K562 (cell line): Measurements from ENCODE around the gene AP1G2. TPM values are rescaled to one million over a fixed set of nuclear protein-coding genes. Genes with fewer than 3 reads are reported as not detected.

ENCODE experiments used
- ATAC-seq: fragments of 200-7000 bp; cut with Tn5 transposase; 3 replicates; pipeline ENCODE4 v1.9.1; 2020; ENCODE audit warnings: moderate library complexity
- BruUV-seq: library from RNA; stranded (reverse); fragments of 400-500 nt; replicated peaks from 2 replicates; lab custom pipeline; 2021; lab: Mats Ljungman, UMichigan
- CTCF ChIA-PET: fragments of 300-600 bp; formaldehyde crosslinking; extraction: SDS; loops from one replicate; lab custom pipeline; 2021; ENCODE audit warnings: low intra/inter-chr PET ratio; lab: Yijun Ruan, JAX
- POLR2A ChIA-PET: fragments of 300-600, 350-650 bp; sonication (Branson Sonifier 250); formaldehyde crosslinking; extraction: SDS; loops from one replicate; lab custom pipeline; 2021; ENCODE audit warnings: antibody characterized with exemption, inconsistent platforms; lab: Yijun Ruan, JAX
- DNase-seq, 4 experiments: peaks; one replicate each; pipeline versions ENCODE4 v3.0.0 to v3.0.0-alpha.2; 2011 to 2018; ENCODE audit warnings: low spot score in 3 of 4, mixed read lengths in 3 of 4; ENCODE audit errors: extremely low read depth in 1 of 4
- FAIRE-seq: peaks from 2 replicates; lab custom pipeline; 2011; peaks lifted over from hg19 to GRCh38; lab: Jason Lieb, UNC
- H2AFZ ChIP-seq: 2 replicates; pipeline ENCODE4 v1.6.0; 2011; ENCODE audit warnings: low read depth, low read length, control low read depth, inconsistent platforms
- H3K27ac ChIP-seq: fragments of 200-600 bp; 3 replicates; pipeline ENCODE4 v1.8.0; 2011; ENCODE audit warnings: low read depth, mild to moderate bottlenecking, control low read depth, inconsistent platforms, low read length, moderate library complexity, mixed read lengths; ENCODE audit errors: extremely low read depth
- H3K27me3 ChIP-seq, 2 experiments: fragments of 300-600 bp in 1 of 2; 2 replicates in 1 of 2; 3 replicates in 1 of 2; pipeline versions ENCODE4 v1.6.0 to v1.8.0; 2011; ENCODE audit warnings: inconsistent platforms in 2 of 2, low read length in 2 of 2, mild to moderate bottlenecking in 1 of 2, mixed read lengths in 1 of 2, moderate library complexity in 1 of 2; ENCODE audit not compliant: control insufficient read depth in 2 of 2, insufficient read depth in 2 of 2
- H3K36me3 ChIP-seq: fragments of 300-600 bp; 3 replicates; pipeline ENCODE4 v1.8.0; 2011; ENCODE audit warnings: mild to moderate bottlenecking, low read length, inconsistent platforms; ENCODE audit not compliant: control insufficient read depth, insufficient read depth
- H3K4me1 ChIP-seq, 2 experiments: fragments of 200-600 bp in 1 of 2; replicated peaks in 1 of 2; 2 replicates in 1 of 2; 3 replicates in 1 of 2; pipeline versions ENCODE4 v1.5.1 to v1.8.0; 2011; ENCODE audit warnings: inconsistent platforms in 2 of 2, low read length in 2 of 2, mild to moderate bottlenecking in 1 of 2, mixed read lengths in 1 of 2, moderate library complexity in 1 of 2; ENCODE audit not compliant: control insufficient read depth in 2 of 2, insufficient read depth in 2 of 2
- H3K4me2 ChIP-seq: 2 replicates; pipeline ENCODE4 v1.6.1; 2011; ENCODE audit warnings: low read length, control low read depth, inconsistent platforms, mixed read lengths; ENCODE audit not compliant: insufficient read depth
- H3K4me3 ChIP-seq: fragments of 200-600 bp; sonication (generic), shearing (Covaris generic); 2 replicates; pipeline ENCODE4 v1.5.1; 2016; ENCODE audit warnings: control low read depth, inconsistent platforms
- H3K79me2 ChIP-seq: fragments of 200-600 bp; 3 replicates; pipeline ENCODE4 v1.8.0; 2011; ENCODE audit warnings: low read length, inconsistent platforms; ENCODE audit not compliant: control insufficient read depth, insufficient read depth
- H3K9ac ChIP-seq, 2 experiments: 2 replicates each; pipeline versions ENCODE4 v1.6.0 to v1.6.1; 2011; ENCODE audit warnings: low read depth in 2 of 2, low read length in 2 of 2, control low read depth in 1 of 2, inconsistent platforms in 1 of 2, mild to moderate bottlenecking in 1 of 2, mixed read lengths in 1 of 2; ENCODE audit not compliant: insufficient read depth in 1 of 2
- H3K9me1 ChIP-seq: one replicate; pipeline ENCODE4 v1.6.0; 2011; ENCODE audit warnings: inconsistent platforms, mild to moderate bottlenecking, low read length, moderate library complexity; ENCODE audit not compliant: control insufficient read depth, insufficient read depth
- H3K9me3 ChIP-seq: replicated peaks from 2 replicates; pipeline ENCODE4 v1.5.1; 2011; ENCODE audit warnings: low read depth, low read length, inconsistent platforms; ENCODE audit not compliant: control insufficient read depth, insufficient read depth
- H4K20me1 ChIP-seq: replicated peaks from 2 replicates; pipeline ENCODE4 v1.6.1; 2011; ENCODE audit warnings: low read length, inconsistent platforms, mixed read lengths; ENCODE audit not compliant: control insufficient read depth, insufficient read depth
- ARID2 ChIP-seq: fragments of 450-650 bp; IDR thresholded peaks from 2 replicates; pipeline ENCODE4 v1.6.1; 2017; ENCODE audit warnings: antibody characterized with exemption, mild to moderate bottlenecking
- ELF2 ChIP-seq: fragments of 250-450 bp; sonication (Bioruptor Pico); IDR thresholded peaks from 2 replicates; pipeline ENCODE4 v1.5.0; 2021; ENCODE audit warnings: mild to moderate bottlenecking
- FOXA1 ChIP-seq: fragments of 450-650 bp; IDR thresholded peaks from 2 replicates; pipeline ENCODE4 v1.6.1; 2016; ENCODE audit warnings: mild to moderate bottlenecking, borderline replicate concordance
- HNRNPLL ChIP-seq: fragments of 200-400 bp; formaldehyde crosslinking; IDR thresholded peaks from 2 replicates; pipeline ENCODE4 v1.6.1; 2017; ENCODE audit warnings: low read length, low read depth, mild to moderate bottlenecking; ENCODE audit not compliant: poor library complexity, severe bottlenecking
- PCBP2 ChIP-seq: fragments of 200-400 bp; formaldehyde crosslinking; IDR thresholded peaks from 2 replicates; pipeline ENCODE4 v1.6.1; 2018; ENCODE audit warnings: low read length, low read depth, mild to moderate bottlenecking, moderate library complexity; ENCODE audit not compliant: poor library complexity, severe bottlenecking
- POU5F1 ChIP-seq: fragments of 150-350 bp; IDR thresholded peaks from 2 replicates; pipeline ENCODE4 v1.6.1; 2014; ENCODE audit warnings: borderline replicate concordance, low read length, low read depth, mild to moderate bottlenecking; ENCODE audit not compliant: partially characterized antibody
- SIN3B ChIP-seq: fragments of 450-650 bp; IDR thresholded peaks from 2 replicates; pipeline ENCODE4 v1.6.1; 2017; ENCODE audit warnings: low read depth, mild to moderate bottlenecking, moderate library complexity
- TRIM24 ChIP-seq, 2 experiments: fragments of 450-650 bp; IDR thresholded peaks; 2 replicates each; pipeline ENCODE4 v1.6.1; 2016
- U2AF1 ChIP-seq: fragments of 200-400 bp; formaldehyde crosslinking; optimal IDR thresholded peaks from 2 replicates; pipeline ENCODE3; 2017; ENCODE audit warnings: mild to moderate bottlenecking, low read depth, low read length, moderate library complexity
- ZNF140 ChIP-seq: fragments of 250-450 bp; sonication (Bioruptor Pico); IDR thresholded peaks from 2 replicates; pipeline ENCODE4 v1.8.0; 2021; ENCODE audit warnings: moderate library complexity, mild to moderate bottlenecking, inconsistent platforms
- ZNF165 ChIP-seq: fragments of 250-450 bp; sonication (Bioruptor Pico); IDR thresholded peaks from 2 replicates; pipeline ENCODE4 v1.4.0; 2020; ENCODE audit warnings: borderline replicate concordance
- ZNF175 ChIP-seq: fragments of 200-800 bp; sonication (Bioruptor generic); IDR thresholded peaks from 2 replicates; pipeline ENCODE4 v1.6.1; 2016; ENCODE audit warnings: low read depth, mild to moderate bottlenecking, missing genetic modification characterization, missing compliant biosample characterization
- ZNF184 ChIP-seq: sonication (generic); formaldehyde crosslinking; IDR thresholded peaks from 2 replicates; pipeline ENCODE4 v1.5.0; 2020; ENCODE audit warnings: missing genetic modification reagents
- ZNF436 ChIP-seq: fragments of 250-450, 450-650 bp; sonication (Bioruptor Pico); formaldehyde crosslinking; IDR thresholded peaks from 2 replicates; pipeline ENCODE4 v1.7.0; 2020; ENCODE audit warnings: mild to moderate bottlenecking
- whole genome bisulfite sequencing: fragments of 100-300 bp; shearing (Covaris generic); methylation state at CpG from one replicate; pipeline ENCODE4 v1.1.6; 2016; ENCODE audit warnings: low coverage, mixed read lengths; ENCODE audit not compliant: insufficient coverage; ENCODE audit errors: missing lambda C conversion rate; 5-methylcytosine and 5-hydroxymethylcytosine counted together
- in situ Hi-C: fragments of 300-500 bp; cut with MboI; formaldehyde crosslinking; loops from 4 replicates; pipeline ENCODE4 v1.15.0; 2018; ENCODE audit warnings: inconsistent platforms, mixed read lengths
- intact Hi-C: fragments of 100-400 bp; cut with micrococcal nuclease; formaldehyde crosslinking; loops from 2 replicates; pipeline ENCODE4 v1.14.2; 2022
- polyA plus RNA-seq, 8 experiments: library from polyadenylated mRNA; depleted of rRNA in 4 of 8; stranded (reverse) in 5 of 8; unstranded in 3 of 8; fragments of >200 nt; fragmentation: Nextera tagmentation in 2 of 8; fragmentation: Illumina TruSeq in 1 of 8; extraction: Ambion mirVana in 2 of 8; extraction: Trizol in 1 of 8; gene quantifications; 2 replicates each; pipeline versions ENCODE4 v1.2.1 to v1.2.3, GENCODE V29; 2011 to 2014; ENCODE audit warnings: inconsistent platforms in 1 of 8, missing spikeins in 1 of 8
- total RNA-seq, 7 experiments: library from RNA; depleted of rRNA in 6 of 7; stranded (reverse); fragments of >200 nt in 6 of 7; fragmentation: Illumina TruSeq in 2 of 7; extraction: Trizol in 2 of 7; gene quantifications; 2 replicates each; pipeline versions ENCODE4 v1.2.1 to v1.2.3, GENCODE V29; 2011 to 2021; ENCODE audit warnings: low replicate concordance in 1 of 7
- TF ChIP-seq, protein P1 (sequence below), 2 experiments: fragments of 450-650 bp; IDR thresholded peaks; 2 replicates each; pipeline ENCODE4 v1.6.1; 2018; ENCODE audit warnings: mild to moderate bottlenecking in 2 of 2, low read depth in 1 of 2; ENCODE audit not compliant: partially characterized antibody in 2 of 2
- TF ChIP-seq, protein P2 (sequence below): fragments of 200-800 bp; sonication (Bioruptor generic); IDR thresholded peaks from 2 replicates; pipeline ENCODE4 v1.6.1; 2017; ENCODE audit warnings: missing genetic modification characterization, missing compliant biosample characterization

The AP1G2 gene
- total and polyA plus RNA-seq, 9 of the 15 experiments (the other 6 are each of a cell fraction or from before 2014, with no cell fraction given) = 19.1 to 83.5 (median 33.3) TPM

DNA sequence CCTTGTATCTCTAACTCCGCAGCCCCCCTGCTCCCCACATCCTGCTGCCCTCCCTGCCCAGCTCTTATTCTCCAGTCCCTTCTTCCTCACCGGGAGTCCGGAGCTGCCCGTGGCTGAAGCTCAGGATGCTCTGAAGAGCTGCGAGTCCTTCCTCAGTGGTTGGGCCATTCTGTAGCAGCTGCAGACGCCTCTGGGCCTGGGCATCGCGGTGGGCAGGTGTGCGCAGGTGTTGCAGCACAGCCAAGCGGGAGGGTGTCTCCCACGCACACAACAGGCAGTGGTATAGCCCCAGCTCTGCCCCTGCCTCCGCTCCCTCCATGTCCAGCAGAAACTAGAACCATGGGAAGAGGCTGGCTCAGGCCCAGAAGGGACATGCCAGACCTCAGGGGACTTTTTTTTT, 36.2 kb downstream of the AP1G2 start (continued):
- TF ChIP-seq ARID2 = no peak
- TF ChIP-seq TRIM24 (IDR thresholded peaks at IDR 0.05) = no peak

GRCh38 chr14:23530375-23531055, 37.1 kb downstream of the AP1G2 start:
- H3K27me3 ChIP-seq = peaks cover 0 to 36% of the 10 kb centered on the region in 2 experiments; a peak in 3 of 5 replicates
- H3K9me1 ChIP-seq = no peaks in the 10 kb centered on the region
- H3K9me3 ChIP-seq = no peaks in the 10 kb centered on the region
- BruUV-seq = no TSS peak
- FAIRE-seq = no peak
- H3K27ac ChIP-seq = no peak overlapping the region
- no peak for DNase-seq
- CTCF ChIA-PET = no interaction called here
- TF ChIP-seq FOXA1 (no peak), ZNF184 (CRISPR knock-in tag) (no peak), U2AF1 (no peak), POU5F1 (no peak), HNRNPLL (no peak), ZNF140 (CRISPR knock-in tag) (no peak), ELF2 (CRISPR knock-in tag) (no peak), ZNF436 (CRISPR knock-in tag) (no peak), ZNF165 (CRISPR knock-in tag) (no peak), SIN3B (no peak), PCBP2 (no peak), ZNF175 (no peak)
- TF ChIP-seq, protein P1, sequence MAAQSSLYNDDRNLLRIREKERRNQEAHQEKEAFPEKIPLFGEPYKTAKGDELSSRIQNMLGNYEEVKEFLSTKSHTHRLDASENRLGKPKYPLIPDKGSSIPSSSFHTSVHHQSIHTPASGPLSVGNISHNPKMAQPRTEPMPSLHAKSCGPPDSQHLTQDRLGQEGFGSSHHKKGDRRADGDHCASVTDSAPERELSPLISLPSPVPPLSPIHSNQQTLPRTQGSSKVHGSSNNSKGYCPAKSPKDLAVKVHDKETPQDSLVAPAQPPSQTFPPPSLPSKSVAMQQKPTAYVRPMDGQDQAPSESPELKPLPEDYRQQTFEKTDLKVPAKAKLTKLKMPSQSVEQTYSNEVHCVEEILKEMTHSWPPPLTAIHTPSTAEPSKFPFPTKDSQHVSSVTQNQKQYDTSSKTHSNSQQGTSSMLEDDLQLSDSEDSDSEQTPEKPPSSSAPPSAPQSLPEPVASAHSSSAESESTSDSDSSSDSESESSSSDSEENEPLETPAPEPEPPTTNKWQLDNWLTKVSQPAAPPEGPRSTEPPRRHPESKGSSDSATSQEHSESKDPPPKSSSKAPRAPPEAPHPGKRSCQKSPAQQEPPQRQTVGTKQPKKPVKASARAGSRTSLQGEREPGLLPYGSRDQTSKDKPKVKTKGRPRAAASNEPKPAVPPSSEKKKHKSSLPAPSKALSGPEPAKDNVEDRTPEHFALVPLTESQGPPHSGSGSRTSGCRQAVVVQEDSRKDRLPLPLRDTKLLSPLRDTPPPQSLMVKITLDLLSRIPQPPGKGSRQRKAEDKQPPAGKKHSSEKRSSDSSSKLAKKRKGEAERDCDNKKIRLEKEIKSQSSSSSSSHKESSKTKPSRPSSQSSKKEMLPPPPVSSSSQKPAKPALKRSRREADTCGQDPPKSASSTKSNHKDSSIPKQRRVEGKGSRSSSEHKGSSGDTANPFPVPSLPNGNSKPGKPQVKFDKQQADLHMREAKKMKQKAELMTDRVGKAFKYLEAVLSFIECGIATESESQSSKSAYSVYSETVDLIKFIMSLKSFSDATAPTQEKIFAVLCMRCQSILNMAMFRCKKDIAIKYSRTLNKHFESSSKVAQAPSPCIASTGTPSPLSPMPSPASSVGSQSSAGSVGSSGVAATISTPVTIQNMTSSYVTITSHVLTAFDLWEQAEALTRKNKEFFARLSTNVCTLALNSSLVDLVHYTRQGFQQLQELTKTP (IDR thresholded peaks at IDR 0.05; ENCODE audit: low read depth in 1 of 2, partially characterized antibody in 2 of 2) = no peak
- TF ChIP-seq, protein P2, sequence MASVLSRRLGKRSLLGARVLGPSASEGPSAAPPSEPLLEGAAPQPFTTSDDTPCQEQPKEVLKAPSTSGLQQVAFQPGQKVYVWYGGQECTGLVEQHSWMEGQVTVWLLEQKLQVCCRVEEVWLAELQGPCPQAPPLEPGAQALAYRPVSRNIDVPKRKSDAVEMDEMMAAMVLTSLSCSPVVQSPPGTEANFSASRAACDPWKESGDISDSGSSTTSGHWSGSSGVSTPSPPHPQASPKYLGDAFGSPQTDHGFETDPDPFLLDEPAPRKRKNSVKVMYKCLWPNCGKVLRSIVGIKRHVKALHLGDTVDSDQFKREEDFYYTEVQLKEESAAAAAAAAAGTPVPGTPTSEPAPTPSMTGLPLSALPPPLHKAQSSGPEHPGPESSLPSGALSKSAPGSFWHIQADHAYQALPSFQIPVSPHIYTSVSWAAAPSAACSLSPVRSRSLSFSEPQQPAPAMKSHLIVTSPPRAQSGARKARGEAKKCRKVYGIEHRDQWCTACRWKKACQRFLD (CRISPR knock-in tag) = no peak
- no peak overlapping the region for H3K9ac ChIP-seq
- ATAC-seq = no peak
- in situ Hi-C loops (no loop called here), intact Hi-C loops (no loop called here)
- H3K4me1 ChIP-seq = peaks cover 0 to 5% of the 10 kb centered on the region in 2 experiments; a peak in 2 of 5 replicates
- POLR2A ChIA-PET = interaction anchor here (1.4 kb wide), 1 partner anchor 23 kb away, joined by 3 read pairs; no protein-coding TSS in a partner anchor
- no peak overlapping the region for H3K4me2 ChIP-seq
- H4K20me1 ChIP-seq = no peaks in the 10 kb centered on the region; the same call in 1 of the 2 replicates
- no peaks in the 10 kb centered on the region for H3K79me2 ChIP-seq
- H3K4me3 ChIP-seq = no peak overlapping the region
- 24% methylated on average over 10 of the region's 10 CpGs for WGBS
- H3K36me3 ChIP-seq = no peaks in the 10 kb centered on the region
- H2AFZ ChIP-seq = no peak overlapping the region
